ENCODE measurements around the gene SYNDIG1L. TPM values are rescaled to one million over a fixed set of nuclear protein-coding genes. Genes with fewer than 3 reads are reported as not detected.

The SYNDIG1L gene
- total RNA-seq = not detected in 2 replicates

DNA sequence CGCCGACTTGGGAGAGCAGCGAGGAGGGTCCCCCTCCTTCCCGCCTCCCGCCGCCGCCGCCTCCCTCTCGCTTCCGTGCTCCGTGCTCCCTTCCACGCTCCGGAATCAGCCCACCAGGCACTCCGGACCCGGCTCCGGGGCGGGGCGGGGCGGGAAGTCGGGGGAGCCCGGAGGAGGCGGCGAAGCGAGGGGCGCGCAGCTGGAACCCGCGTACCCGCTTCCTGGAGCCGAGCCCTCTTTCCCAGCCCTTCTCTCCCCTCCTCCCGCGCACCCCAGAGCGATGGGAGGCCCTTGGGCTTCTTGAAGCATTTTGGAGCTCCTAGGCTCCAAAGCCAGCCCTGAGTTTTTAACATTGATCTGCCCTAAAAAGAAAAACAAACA is at the start of gene SYNDIG1L:
Gene SYNDIG1L (minus strand): TSS at position 9 of the 381 bp plus-strand sequence. CDS start 16,466 bp downstream, outside the sequence.

Other genes with a start within 250 kb of the SYNDIG1L start
- gene VSX2, start 186.8 kb downstream of the SYNDIG1L start, total RNA-seq = not detected in 2 replicates
- 33.7 and 35.8 TPM in 2 replicates for gene ABCD4, start 123.3 kb downstream of the SYNDIG1L start, total RNA-seq
- gene VRTN, start 77.7 kb downstream of the SYNDIG1L start, total RNA-seq = not detected in 2 replicates
- gene NPC2, start 67.1 kb upstream of the SYNDIG1L start, total RNA-seq = 160 and 185 TPM in 2 replicates
- gene ISCA2, start 67.6 kb upstream of the SYNDIG1L start, total RNA-seq = 9.4 and 11.1 TPM in 2 replicates
- gene LTBP2, start 186.0 kb upstream of the SYNDIG1L start, total RNA-seq = 5.0 and 5.1 TPM in 2 replicates

All from dermis lymphatic vessel endothelial cell (primary cell).